Upper lobe of left lung (tissue), 4 donors: ENCODE measurements around the gene SLC25A38.

Experiments used
- CTCF ChIP-seq, 6 experiments: fragments of 450-650 bp in 4 of 6; fragments of 200-600 bp in 2 of 6; sonication (generic) in 2 of 6; IDR thresholded peaks; one replicate each; pipeline ENCODE4 v1.5.1; 2016 to 2019; ENCODE audit warnings: antibody characterized with exemption in 6 of 6
- EP300 ChIP-seq, 4 donors: sonication (generic); formaldehyde crosslinking; IDR thresholded peaks; one replicate each; pipeline ENCODE4 v1.5.1; 2017; ENCODE audit warnings: antibody characterized with exemption in 4 of 4, control low read depth in 2 of 4
- POLR2A ChIP-seq, 4 donors: fragments of 450-650 bp; IDR thresholded peaks; one replicate each; pipeline ENCODE4 v1.5.1; 2016 to 2017; ENCODE audit warnings: antibody characterized with exemption in 4 of 4, mild to moderate bottlenecking in 2 of 4
- POLR2AphosphoS5 ChIP-seq, 2 donors: sonication (generic); formaldehyde crosslinking; IDR thresholded peaks; one replicate each; pipeline ENCODE4 v1.5.1; 2017; ENCODE audit warnings: antibody characterized with exemption in 2 of 2

- TF ChIP-seq CTCF (IDR thresholded peaks at IDR 0.05) (no peak), POLR2AphosphoS5 (IDR thresholded peaks at IDR 0.05) (no peak), POLR2A (IDR thresholded peaks at IDR 0.05) (no peak), EP300 (IDR thresholded peaks at IDR 0.05) (no peak)
Measured at GRCh38 chr3:39427506-39427905, 44.3 kb downstream of the SLC25A38 start.
